ENCODE results near the gene ITPR2. TPM values are rescaled to one million over a fixed set of nuclear protein-coding genes. Genes with fewer than 3 reads are reported as not detected.

Gene ITPR2
- total and polyA plus RNA-seq, 2 of the 13 experiments (the other 11 are each of a cell fraction or from before 2014, with no cell fraction given), result 31.9 to 81.9 TPM

- no peak for DNase-seq (ENCODE audit: low spot score)
- Histone ChIP-seq H4K20me1 (ENCODE audit: insufficient read depth, low read length) (peaks cover 91% of the 10 kb centered on the region), H3K9me3 (ENCODE audit: low read length) (no peaks in the 10 kb centered on the region), H3K9ac (ENCODE audit: insufficient read depth, low read depth, low read length) (no peak overlapping the region), H3K79me2 (ENCODE audit: insufficient read depth, low read length) (peaks cover 99% of the 10 kb centered on the region), H3K4me3 (replicated peaks in 1 of 3; ENCODE audit: insufficient read depth in 1 of 3, low read depth in 2 of 3, low read length in 3 of 3) (no peak overlapping the region), H3K27ac (ENCODE audit: extremely low read length, insufficient read depth, low read length) (no peak overlapping the region), H3K27me3 (ENCODE audit: control insufficient read depth in 1 of 2, insufficient read depth in 2 of 2, low read length in 2 of 2) (no peaks in the 10 kb centered on the region), H3K4me2 (ENCODE audit: low read depth, low read length) (0 out of 2 replicates have a peak overlapping the region, but pooled peaks have one; percentile 30), H2AFZ (ENCODE audit: low read length) (no peak overlapping the region), H3K4me1 (ENCODE audit: insufficient read depth, low read length) (peaks cover 94% of the 10 kb centered on the region), H3K36me3 (replicated peaks in 1 of 2; ENCODE audit: control insufficient read depth in 1 of 2, insufficient read depth in 2 of 2, low read length in 2 of 2) (peaks cover 0 to 37% of the 10 kb centered on the region in 2 experiments; a peak in 3 of 5 replicates)
- FAIRE-seq, result no peak
- BruUV-seq (replicated peaks), result no TSS peak
- ChIA-PET POLR2A (no interaction called here), CTCF (ENCODE audit: low intra/inter-chr PET ratio, low total read pairs) (no interaction called here)
- WGBS (ENCODE audit: low lambda C conversion rate), result 100% methylated on average over 1 of the region's 1 CpG
- intact Hi-C loops (cut with micrococcal nuclease; ENCODE audit: unreplicated experiment) (no loop called here), in situ Hi-C loops (cut with HindIII; ENCODE audit: extremely low pct_ligation_motif_present, low pct_unique_long_range_greater_than_20kb) (no loop called here)
- TF ChIP-seq ADNP (CRISPR knock-in tag; IDR thresholded peaks at IDR 0.05) (no peak), RBM22 (optimal IDR thresholded peaks at IDR 0.05; ENCODE audit: low read length) (peak; percentile 47), ZNF546 (CRISPR knock-in tag; conservative IDR thresholded peaks at IDR 0.05) (no peak), ZNF713 (CRISPR knock-in tag; IDR thresholded peaks at IDR 0.05) (no peak), SALL2 (CRISPR knock-in tag; IDR thresholded peaks at IDR 0.05) (no peak), RBFOX2 (IDR thresholded peaks at IDR 0.05; ENCODE audit: low read depth, low read length) (peak; percentile 19; the same call in 1 of the 2 replicates)
- ATAC-seq, result no peak
Observed at GRCh38 chr12:26825459-26826016, 7.5 kb downstream of the ITPR2 start.

DNA sequence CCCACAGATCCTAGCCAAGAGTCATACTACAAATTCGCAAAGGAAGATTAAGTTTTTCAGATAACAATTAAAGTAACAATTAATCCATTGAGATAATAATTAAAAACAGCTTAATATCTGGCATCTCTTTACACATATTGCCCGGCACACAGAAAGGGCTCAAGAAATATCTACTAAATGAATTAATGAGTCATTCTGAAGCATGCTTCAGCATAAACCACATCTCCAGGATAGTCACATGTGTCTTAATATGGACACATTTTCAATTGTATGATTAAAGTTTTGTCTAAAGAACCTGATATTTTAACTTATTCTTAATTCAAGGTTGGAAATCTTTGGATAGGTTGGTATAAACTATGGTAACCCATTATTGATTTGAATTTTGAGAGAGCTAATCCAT, 9.6 kb downstream of the ITPR2 start:
- Histone ChIP-seq H3K4me2 (ENCODE audit: low read depth, low read length) (no peak overlapping the region), H3K79me2 (ENCODE audit: insufficient read depth, low read length) (peaks cover 100% of the 10 kb centered on the region), H3K27me3 (ENCODE audit: control insufficient read depth in 1 of 2, insufficient read depth in 2 of 2, low read length in 2 of 2) (no peaks in the 10 kb centered on the region), H3K9ac (ENCODE audit: insufficient read depth, low read depth, low read length) (no peak overlapping the region), H3K4me1 (ENCODE audit: insufficient read depth, low read length) (peaks cover 97% of the 10 kb centered on the region), H2AFZ (ENCODE audit: low read length) (no peak overlapping the region), H3K27ac (ENCODE audit: extremely low read length, insufficient read depth, low read length) (no peak overlapping the region), H3K9me3 (ENCODE audit: low read length) (no peaks in the 10 kb centered on the region), H3K36me3 (replicated peaks in 1 of 2; ENCODE audit: control insufficient read depth in 1 of 2, insufficient read depth in 2 of 2, low read length in 2 of 2) (peaks cover 0 to 39% of the 10 kb centered on the region in 2 experiments; a peak in 3 of 5 replicates), H3K4me3 (replicated peaks in 1 of 3; ENCODE audit: insufficient read depth in 1 of 3, low read depth in 2 of 3, low read length in 3 of 3) (no peak overlapping the region), H4K20me1 (ENCODE audit: insufficient read depth, low read length) (peaks cover 83% of the 10 kb centered on the region)
- ATAC-seq, result no peak
- CTCF ChIA-PET (ENCODE audit: low intra/inter-chr PET ratio, low total read pairs), result no interaction called here
- in situ Hi-C loops (cut with HindIII; ENCODE audit: extremely low pct_ligation_motif_present, low pct_unique_long_range_greater_than_20kb) (no loop called here), intact Hi-C loops (cut with micrococcal nuclease; ENCODE audit: unreplicated experiment) (no loop called here)
- no peak for FAIRE-seq
- 100% methylated on average over 2 of the region's 2 CpGs for whole genome bisulfite sequencing (ENCODE audit: low lambda C conversion rate)
- no peak for DNase-seq (ENCODE audit: low spot score)
- POLR2A ChIA-PET, result interaction anchor here (6.2 kb wide), 1 partner anchor 9 kb away, joined by 28 read pairs; the partner anchor contains the start of gene ITPR2
- BruUV-seq (replicated peaks), result no TSS peak
- no peak for TF ChIP-seq ZNF646 (CRISPR knock-in tag; IDR thresholded peaks at IDR 0.05)
- TF ChIP-seq ZNF790 (CRISPR knock-in tag; IDR thresholded peaks at IDR 0.05; ENCODE audit: borderline replicate concordance), result no peak
- TF ChIP-seq DR1 (CRISPR knock-in tag; IDR thresholded peaks at IDR 0.05), result no peak
- no peak for TF ChIP-seq RNF219 (CRISPR knock-in tag; IDR thresholded peaks at IDR 0.05)
